Posterior vena cava (tissue), 2 donors: ENCODE measurements around the gene PAMR1. TPM values are rescaled to one million over a fixed set of nuclear protein-coding genes. Genes with fewer than 3 reads are reported as not detected.
"Not testable (repeated sequence)": the region's sequence is repeated elsewhere in the genome, so short reads cannot be mapped to it uniquely, and the experiment has no call there.

Experiments
- DNase-seq: peaks from one replicate; pipeline ENCODE4 v3.0.0-alpha.2; 2020; ENCODE audit warnings: low spot score
- intact Hi-C, 2 donors: fragments of 100-400 bp; cut with DNase I; formaldehyde crosslinking; loops; one replicate each; pipeline versions ENCODE4 v1.14.1 to v1.14.2; 2022 to 2023
- long read RNA-seq, 2 donors: library from polyadenylated mRNA; unstranded; transcript quantifications; one replicate each; pipeline ENCODE4 v2.0.0, GENCODE V29; 2020 to 2021
- total RNA-seq, 2 donors: library from RNA; stranded (reverse); fragmentation: NEBNext Ultra II Directional; extraction: Animal tissue kit (Norgen Biotek cat#: 25700); gene quantifications; one replicate each; pipeline ENCODE4 v1.2.1, GENCODE V29; 2021
- donor health status: DM: yes; HTN: yes; CAD: no.
- donor health status: DM: yes; HTN: yes; CAD: no.

The PAMR1 gene
- 10 to 100 TPM; 13.0 to 15.2 TPM for total RNA-seq
- long read RNA-seq, donor 1, partial matches to known transcripts = 2 of 7 reads
- long read RNA-seq, donor 1, other reads (novel, unspliced or antisense) = 1 of 7 reads
- long read RNA-seq, donor 2, transcript PAMR1-209 (12 exons, 2,785 nt) = minor isoform, 9 of 37 reads
- long read RNA-seq, donor 2, transcript PAMR1-207 (11 exons, 3,142 nt) = major isoform, 20 of 37 reads
- long read RNA-seq, donor 2, partial matches to known transcripts = 5 of 37 reads
- long read RNA-seq, donor 2, other reads (novel, unspliced or antisense) = 3 of 37 reads

GRCh38 chr11:35525501-35526175, at the start of gene PAMR1:
TSS of gene PAMR1 (minus strand) at chr11:35525616. CDS start at chr11:35525585, 31 bp downstream.
- intact Hi-C loops = no loop called here
- peak; percentile 86 for DNase-seq

- intact Hi-C loops = no loop called here
- no peak for DNase-seq
Observed at GRCh38 chr11:35571696-35572095, 46.3 kb upstream of the PAMR1 start.

- intact Hi-C loops = no loop called here
- DNase-seq = no peak
Observed at GRCh38 chr11:35567737-35568465, 42.5 kb upstream of the PAMR1 start.

- intact Hi-C loops = no loop called here
- no peak for DNase-seq
Observed at GRCh38 chr11:35566885-35567284, 41.5 kb upstream of the PAMR1 start.

GRCh38 chr11:35566181-35566580, 40.8 kb upstream of the PAMR1 start:
- DNase-seq = no peak
- intact Hi-C loops = no loop called here

GRCh38 chr11:35564245-35564595, 38.8 kb upstream of the PAMR1 start:
- intact Hi-C loops = no loop called here
- DNase-seq = no peak

GRCh38 chr11:35563484-35564244, 38.2 kb upstream of the PAMR1 start:
- intact Hi-C loops = no loop called here
- DNase-seq = no peak

- DNase-seq = no peak
- intact Hi-C loops = no loop called here
Observed at GRCh38 chr11:35559949-35560348, 34.5 kb upstream of the PAMR1 start.

- intact Hi-C loops = no loop called here
- DNase-seq = no peak
Observed at GRCh38 chr11:35558513-35558912, 33.1 kb upstream of the PAMR1 start.

GRCh38 chr11:35555488-35555887, 30.1 kb upstream of the PAMR1 start:
- intact Hi-C loops = no loop called here

GRCh38 chr11:35554491-35555437, 29.3 kb upstream of the PAMR1 start:
- DNase-seq = no peak
- intact Hi-C loops = no loop called here

More at GRCh38 chr11:35555488-35555887, 30.1 kb upstream of the PAMR1 start:
- DNase-seq = no peak

- DNase-seq = no peak
- intact Hi-C loops = no loop called here
Observed at GRCh38 chr11:35553831-35554230, 28.4 kb upstream of the PAMR1 start.

- intact Hi-C loops = no loop called here
Observed at GRCh38 chr11:35553021-35553420, 27.6 kb upstream of the PAMR1 start.

GRCh38 chr11:35552616-35553015, 27.2 kb upstream of the PAMR1 start:
- intact Hi-C loops = no loop called here
- DNase-seq = no peak

More at GRCh38 chr11:35553021-35553420, 27.6 kb upstream of the PAMR1 start:
- no peak for DNase-seq

- intact Hi-C loops = no loop called here
Observed at GRCh38 chr11:35550374-35551036, 25.1 kb upstream of the PAMR1 start.

GRCh38 chr11:35549787-35550186, 24.4 kb upstream of the PAMR1 start:
- DNase-seq = no peak
- intact Hi-C loops = no loop called here

More at GRCh38 chr11:35550374-35551036, 25.1 kb upstream of the PAMR1 start:
- no peak for DNase-seq

- intact Hi-C loops = no loop called here
- DNase-seq = no peak
Observed at GRCh38 chr11:35548925-35549561, 23.6 kb upstream of the PAMR1 start.

GRCh38 chr11:35547995-35548394, 22.6 kb upstream of the PAMR1 start:
- DNase-seq, intact Hi-C loops: not testable (repeated sequence)
